ENCODE measurements around the gene EXT2.

The EXT2 gene

GRCh38 chr11:44088377-44088776 is 7.1 kb upstream of the EXT2 start:
- DNase-seq: peak in 1 of 5 donors; percentile 53

DNA sequence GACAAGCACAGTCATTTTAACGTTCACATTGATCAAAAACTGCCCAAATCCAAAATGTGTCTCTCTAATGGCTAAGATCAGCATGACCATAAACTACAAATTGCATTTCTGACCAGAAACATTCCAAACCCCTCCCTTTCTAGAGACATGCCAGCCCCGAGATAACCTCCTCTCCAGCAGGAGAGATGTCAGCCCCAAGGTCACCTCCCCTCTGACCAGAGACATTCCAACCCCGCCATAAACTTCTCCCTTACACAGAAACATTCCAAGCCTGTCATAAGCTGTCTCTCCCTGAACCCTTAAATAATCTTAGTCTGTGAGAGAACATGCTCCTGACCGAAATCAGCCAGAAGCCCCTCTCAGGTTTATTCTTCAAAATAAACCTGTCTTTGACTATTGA is 6.6 kb upstream of the EXT2 start:
- DNase-seq: no peak

- no peak for DNase-seq
These were observed 4.9 kb upstream of the EXT2 start for GRCh38 chr11:44090539-44090938.

DNA sequence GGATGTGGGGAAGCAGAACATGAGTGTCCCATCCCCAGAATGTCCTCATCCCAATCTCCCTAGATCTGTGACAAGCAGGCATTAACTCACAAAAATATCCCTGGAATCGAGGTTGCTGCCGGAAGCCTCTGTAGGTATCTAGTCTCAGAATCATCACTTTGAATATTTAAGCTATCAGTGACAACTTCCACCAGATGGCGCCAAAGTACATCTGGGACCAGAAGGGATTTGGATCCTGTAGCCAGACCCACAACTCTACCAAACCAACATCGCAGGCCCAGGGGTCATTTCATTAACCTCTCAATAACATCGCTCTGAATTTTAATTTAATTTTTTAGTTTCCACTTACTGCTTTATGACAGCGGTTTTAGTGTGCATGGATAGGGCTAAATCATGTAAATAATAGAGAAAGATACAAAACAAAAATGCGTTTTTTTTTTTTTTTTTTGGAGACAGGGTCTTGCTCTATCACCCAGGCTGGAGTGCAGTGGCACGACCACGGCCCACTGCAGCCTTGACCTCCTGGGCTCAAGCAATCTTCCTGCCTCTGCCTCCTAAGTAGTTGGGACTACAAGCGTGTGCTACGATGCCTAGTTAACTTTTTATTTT is 1.1 kb upstream of the EXT2 start:
- DNase-seq: peak; percentile 49 to 80 (median 76)

DNA sequence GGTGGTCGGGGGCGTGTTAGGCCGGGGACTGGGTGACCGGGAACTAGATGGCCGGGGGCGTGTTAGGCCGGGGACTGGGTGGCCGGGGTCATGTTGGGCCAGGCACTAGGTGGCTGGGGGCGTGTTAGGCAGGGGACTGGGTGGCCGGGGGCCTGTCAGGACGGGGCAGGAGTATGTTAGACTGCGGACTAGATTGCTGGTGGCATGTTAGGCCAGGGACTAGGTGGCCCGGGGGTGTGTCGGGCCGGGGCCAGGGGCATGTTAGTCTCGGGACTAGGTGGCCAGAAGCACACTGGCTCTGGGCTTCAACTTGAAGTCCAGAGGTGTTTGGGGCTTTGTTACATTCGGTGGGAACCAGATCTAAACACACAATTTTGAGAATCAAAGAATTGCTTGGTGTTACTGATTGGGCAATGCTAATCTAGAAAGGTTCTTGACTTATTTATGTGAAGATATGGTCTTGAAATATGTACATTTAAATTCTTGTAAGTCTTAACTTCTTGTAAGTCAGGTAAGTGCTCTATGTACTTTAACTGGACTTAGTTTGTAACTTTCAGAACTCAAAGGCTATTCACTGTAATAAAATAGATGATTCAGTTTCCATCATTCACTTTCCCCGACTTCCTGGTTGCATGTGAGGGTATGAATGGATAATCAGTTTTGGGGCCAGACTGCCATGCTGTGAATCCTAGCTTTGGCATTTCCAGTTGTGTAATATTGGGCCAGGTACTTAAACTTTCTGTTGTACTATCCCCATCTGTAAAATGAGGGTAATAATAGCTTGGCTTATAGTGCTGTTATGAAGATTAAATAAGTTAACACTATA is 1.1 kb downstream of the EXT2 start:
- DNase-seq: peak in 1 of 5 donors; percentile 3

DNA sequence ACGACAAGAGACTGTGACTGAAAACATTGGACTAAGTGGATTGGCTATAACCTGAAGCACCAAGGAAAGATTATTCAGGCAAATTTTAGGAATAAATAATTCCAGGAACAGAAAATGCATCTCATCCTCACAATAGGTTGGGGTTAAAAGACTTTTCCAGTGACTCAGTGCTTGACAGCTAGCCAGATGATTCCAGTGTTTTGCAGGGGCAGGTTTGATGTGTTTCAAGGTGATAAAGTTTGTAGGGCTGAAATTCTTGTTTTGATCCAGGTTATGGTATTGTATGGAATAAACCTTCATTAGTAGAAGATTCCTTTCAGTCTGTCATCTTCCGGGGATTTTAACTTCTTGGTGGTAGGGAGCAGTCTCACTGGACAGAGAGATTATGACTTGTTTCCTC is 2.3 kb downstream of the EXT2 start:
- no peak for DNase-seq

DNA sequence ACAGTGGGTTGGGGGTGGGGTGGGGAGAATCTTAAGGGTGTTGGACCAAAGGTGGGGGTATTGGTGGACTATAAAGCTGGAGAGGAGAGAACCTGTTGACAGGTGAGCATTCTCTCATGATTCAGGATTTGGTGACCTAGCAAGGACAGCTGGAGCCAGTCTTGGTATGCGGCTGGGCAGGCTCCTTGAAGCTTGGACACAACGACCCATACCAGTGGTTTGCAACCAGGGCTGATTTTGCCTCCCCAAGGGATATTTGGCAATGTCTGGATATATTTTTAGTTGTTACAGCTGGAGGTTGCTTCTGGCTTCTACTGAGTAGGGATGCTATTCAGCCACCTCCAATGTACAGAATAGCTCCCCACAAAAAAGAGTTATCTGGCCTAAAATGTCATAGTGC is 5.6 kb downstream of the EXT2 start:
- DNase-seq: no peak

GRCh38 chr11:44104481-44105294 is 9.2 kb downstream of the EXT2 start:
- DNase-seq: peak in 1 of 5 donors; percentile 11

GRCh38 chr11:44108260-44108659 is 12.8 kb downstream of the EXT2 start:
- DNase-seq: no peak

DNA sequence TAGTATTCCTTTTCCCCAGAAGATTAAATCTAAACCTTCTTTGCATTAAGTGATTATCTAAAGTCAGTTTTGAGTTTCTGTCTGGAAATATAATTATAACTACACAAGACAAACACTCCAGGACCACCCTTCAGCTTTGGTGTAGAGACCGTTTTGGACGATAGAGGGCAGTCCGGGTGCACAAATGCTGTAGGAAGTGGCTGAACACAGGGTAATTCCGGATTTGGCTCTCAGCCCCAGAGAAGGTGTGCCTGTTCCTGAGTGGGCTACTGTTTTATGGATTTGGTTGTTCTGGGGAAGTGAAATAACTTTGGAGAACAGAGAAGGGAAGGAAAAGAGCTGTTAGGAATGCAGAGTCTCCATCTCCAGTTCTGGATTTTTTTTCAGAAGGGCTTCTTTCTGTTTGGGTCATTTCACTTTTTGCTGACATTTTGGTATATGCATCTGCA is 14.8 kb downstream of the EXT2 start:
- peak in 2 of 5 donors; percentile 26 to 44 for DNase-seq

DNA sequence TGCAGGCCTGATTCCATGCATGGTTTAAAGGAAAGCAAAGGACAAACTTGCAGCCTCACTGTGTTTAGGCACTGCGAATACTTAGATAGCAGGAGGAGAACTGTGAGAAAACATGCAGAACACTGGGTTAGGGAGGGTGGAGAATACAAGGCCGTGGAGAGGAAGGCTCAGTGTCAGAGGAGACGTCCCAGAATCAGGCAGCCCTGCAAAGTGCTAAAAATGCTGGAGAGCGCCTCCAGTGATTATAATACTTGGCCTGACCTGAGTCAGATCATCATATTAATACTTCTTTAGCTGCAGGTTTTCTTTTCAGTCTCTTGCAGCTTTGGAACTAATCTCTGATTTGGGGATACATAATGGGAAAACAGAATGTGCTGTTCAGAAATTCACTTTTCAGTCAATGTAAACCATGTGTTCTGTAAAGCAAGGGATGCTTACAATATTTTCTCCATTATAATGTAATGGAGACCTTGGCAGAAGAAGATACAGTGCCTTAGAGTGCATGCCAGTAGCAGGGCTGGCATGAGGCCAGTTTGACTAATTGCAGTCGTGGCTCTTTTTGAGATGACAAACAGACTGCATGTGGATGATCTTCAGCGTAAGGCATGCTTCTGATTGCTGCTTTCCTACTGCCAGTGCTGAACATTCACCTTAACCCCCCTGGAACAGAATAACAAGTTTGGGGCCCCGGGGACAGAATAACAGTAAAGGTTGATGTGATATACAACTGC is 16.8 kb downstream of the EXT2 start:
- no peak for DNase-seq

DNA sequence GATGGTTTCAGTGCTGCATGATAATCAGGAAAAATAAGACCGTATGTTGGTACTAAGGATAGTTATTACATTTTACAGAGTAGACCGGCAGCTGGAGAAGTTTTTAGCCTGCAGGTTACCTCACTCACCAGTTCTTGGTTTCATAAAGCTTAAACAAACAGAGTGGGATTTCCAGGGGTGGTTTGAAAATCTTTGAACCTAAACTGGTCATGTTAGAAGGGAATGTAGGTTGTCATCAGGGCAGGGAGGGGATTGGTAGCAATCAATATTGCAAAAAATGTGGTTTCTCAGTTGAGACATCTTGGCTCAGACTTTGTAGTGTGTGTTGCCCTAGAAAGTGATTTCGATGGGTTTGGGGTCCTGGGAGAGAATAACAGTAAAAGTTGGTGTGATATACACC is 17.5 kb downstream of the EXT2 start:
- DNase-seq: no peak

DNA sequence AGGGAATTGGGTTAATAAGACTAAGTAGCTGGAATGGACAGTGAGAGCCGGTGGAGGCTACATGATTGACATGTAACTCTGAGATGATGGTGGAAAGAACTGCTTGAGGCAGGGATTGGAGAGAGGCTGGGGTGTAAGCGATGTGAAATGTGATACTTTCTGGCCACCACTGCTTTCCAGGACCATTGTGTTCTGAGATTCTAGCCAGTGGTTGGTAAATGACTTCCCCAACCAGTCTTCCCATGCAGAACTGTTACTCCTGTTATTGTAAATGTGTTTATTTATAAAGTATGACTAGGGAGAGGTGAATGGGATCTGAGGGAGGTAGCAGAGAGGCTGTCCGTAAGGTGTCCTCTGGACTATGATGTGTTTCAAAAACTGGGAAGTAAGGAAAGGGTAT is 18.1 kb downstream of the EXT2 start:
- no peak for DNase-seq

GRCh38 chr11:44116234-44116830 is 20.9 kb downstream of the EXT2 start:
- no peak for DNase-seq

- DNase-seq: no peak
These were observed 24.7 kb downstream of the EXT2 start for GRCh38 chr11:44120169-44120568.

DNA sequence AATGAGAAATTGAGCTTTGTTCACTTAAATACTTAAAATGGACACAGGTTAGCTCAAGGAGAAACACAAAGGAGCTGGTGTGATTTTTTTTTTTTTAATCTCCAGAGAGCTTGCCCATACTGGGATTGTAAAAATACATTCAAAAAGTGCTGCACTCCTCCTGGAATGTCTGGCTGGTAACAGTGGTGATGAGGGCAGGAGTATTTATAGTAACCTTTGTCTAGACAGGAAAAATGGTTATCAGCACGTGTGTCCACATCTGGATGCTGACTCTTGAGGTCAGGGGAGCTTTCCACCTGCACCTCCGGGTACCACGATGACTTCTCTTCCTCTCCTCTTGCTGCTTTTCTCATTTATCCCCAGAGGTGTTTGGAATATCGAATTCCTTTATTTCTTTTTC is 30.1 kb downstream of the EXT2 start:
- no peak for DNase-seq

DNA sequence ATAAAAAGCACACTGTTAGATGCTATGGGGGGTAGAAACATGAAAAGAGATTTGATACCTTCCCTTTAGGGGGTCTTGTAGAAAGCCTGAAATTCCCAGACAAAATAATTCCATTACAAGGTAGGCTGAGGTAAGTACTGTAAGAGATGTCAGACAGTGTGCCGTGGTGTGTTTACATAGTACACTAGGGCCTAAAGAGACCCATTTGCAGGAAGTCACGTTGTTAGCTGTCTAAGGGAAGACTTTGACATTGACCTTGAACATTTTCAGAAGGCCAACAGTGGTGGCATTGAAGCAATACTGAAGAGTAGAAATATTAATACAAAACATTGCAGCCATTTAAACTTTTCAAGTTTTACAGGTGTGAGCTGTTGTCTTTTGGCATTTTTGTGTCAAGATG is 30.8 kb downstream of the EXT2 start:
- no peak for DNase-seq

DNA sequence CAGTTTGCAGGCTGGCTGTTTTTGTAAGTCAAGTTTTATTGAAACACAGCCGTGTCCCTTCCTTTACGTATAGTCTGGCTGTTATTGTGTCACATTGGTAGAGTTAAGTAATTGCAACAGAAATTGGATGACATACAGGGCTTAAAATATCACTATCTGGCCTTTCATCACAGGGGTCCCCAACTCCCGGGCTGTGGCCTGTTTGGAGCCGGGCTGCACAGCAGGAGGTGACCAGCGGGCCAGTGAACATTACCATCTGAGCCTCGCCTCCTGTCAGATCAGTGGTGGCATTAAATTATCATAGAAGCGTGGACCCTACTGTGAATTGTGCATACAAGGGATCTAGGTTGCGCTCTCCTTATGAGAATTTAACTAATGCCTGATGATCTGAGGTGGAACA is 31.7 kb downstream of the EXT2 start:
- no peak for DNase-seq

- DNase-seq: no peak
These were observed 33.3 kb downstream of the EXT2 start for GRCh38 chr11:44128729-44129128.

GRCh38 chr11:44130751-44131150 is 35.3 kb downstream of the EXT2 start:
- no peak for DNase-seq

DNA sequence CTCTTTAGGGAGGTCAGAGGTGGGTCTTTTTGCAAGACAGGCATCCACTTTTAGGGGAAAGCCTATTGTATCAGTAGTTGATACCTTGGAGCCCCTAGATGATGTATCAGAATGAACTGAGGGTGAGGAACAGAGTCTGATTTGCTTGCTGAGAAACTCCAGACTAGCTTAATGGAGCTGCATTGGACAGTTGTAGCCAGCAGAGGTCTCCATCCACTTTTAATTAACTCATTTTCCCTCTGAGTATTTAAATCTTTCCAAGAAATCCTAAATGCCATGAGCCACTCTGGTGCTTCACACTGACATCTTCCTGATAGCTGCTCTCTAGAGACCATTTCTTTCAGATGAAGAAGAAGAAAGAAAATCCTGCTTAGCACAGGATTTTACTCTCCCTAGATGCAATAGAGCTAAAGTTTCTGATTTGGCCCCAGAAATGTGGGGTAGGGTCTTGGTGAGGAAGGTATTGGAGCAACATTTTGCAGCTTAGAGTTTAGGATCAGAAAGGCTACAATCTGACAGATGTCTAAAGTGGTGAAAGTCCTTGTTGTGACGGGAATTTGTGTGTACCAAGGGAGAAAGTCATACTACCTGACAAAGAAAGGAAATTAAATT is 38.0 kb downstream of the EXT2 start:
- peak in 1 of 5 donors; percentile 2 for DNase-seq

GRCh38 chr11:44134625-44135024 is 39.1 kb downstream of the EXT2 start:
- DNase-seq: no peak
